GM12872 (cell line): ENCODE measurements around the gene NOTO.

ENCODE experiments used
- TF ChIP-seq, protein P1 (sequence below): IDR thresholded peaks from 3 replicates; pipeline ENCODE4 v1.5.1; 2011; ENCODE audit warnings: low read depth, mild to moderate bottlenecking, low read length, moderate library complexity; ENCODE audit not compliant: insufficient read depth

Gene NOTO

DNA sequence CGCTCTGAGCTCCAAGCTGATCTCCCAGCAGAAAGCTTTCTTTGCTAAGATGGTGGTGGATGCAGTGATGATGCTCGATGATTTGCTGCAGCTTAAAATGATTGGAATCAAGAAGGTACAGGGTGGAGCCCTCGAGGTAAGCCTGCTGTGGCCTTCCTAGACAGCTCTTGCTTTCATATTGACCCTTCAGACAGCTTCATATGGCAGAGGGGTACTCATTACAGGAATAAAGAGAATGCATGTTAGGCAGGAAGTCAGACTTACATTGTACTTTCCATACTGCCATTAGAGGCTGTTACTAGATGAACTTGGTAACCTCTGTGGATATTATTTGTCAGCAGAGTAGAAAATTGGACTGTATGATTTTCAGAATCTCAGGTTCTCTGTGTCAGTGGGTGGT lies 42.2 kb downstream of the NOTO start:
- TF ChIP-seq, protein P1, sequence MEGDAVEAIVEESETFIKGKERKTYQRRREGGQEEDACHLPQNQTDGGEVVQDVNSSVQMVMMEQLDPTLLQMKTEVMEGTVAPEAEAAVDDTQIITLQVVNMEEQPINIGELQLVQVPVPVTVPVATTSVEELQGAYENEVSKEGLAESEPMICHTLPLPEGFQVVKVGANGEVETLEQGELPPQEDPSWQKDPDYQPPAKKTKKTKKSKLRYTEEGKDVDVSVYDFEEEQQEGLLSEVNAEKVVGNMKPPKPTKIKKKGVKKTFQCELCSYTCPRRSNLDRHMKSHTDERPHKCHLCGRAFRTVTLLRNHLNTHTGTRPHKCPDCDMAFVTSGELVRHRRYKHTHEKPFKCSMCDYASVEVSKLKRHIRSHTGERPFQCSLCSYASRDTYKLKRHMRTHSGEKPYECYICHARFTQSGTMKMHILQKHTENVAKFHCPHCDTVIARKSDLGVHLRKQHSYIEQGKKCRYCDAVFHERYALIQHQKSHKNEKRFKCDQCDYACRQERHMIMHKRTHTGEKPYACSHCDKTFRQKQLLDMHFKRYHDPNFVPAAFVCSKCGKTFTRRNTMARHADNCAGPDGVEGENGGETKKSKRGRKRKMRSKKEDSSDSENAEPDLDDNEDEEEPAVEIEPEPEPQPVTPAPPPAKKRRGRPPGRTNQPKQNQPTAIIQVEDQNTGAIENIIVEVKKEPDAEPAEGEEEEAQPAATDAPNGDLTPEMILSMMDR = no peak

DNA sequence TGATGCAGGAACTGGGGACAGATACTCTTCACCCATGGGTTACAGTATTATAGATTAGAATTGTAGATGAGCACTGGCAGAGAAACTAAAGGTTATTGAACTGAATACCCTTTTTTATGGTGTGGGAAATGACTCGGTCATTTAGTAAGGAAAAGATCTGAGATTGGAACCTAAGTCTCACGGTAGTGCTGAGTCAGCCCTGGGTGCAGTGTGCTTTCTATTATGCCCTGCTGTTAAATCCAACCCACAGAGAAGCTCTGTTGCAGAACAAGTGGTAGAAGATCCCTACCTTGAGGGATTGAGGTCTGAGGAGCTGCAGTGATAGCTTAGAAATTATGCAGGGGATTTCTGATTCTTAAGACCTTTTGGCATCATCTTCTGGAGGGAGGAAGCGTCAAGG lies 44.5 kb downstream of the NOTO start:
- TF ChIP-seq, protein P1 = no peak

DNA sequence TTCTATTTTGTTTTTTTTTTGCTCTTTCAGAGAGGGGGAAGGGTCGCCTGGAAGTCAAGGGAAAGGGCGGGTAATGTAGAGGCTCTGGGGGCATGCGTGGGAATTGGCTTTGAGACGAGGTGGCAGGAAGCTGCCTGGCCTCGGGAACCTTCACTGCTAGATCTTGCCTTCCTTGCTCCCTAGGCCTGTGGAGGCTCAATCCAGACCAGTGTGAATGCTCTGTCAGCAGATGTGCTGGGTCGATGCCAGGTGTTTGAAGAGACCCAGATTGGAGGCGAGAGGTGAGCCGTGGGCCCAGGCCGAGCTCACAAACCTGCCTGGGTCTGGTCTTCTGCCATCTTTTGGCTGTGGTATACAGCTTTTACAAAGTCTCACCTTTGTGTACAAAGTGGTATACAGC lies 47.3 kb downstream of the NOTO start:
- TF ChIP-seq, protein P1 = no peak

DNA sequence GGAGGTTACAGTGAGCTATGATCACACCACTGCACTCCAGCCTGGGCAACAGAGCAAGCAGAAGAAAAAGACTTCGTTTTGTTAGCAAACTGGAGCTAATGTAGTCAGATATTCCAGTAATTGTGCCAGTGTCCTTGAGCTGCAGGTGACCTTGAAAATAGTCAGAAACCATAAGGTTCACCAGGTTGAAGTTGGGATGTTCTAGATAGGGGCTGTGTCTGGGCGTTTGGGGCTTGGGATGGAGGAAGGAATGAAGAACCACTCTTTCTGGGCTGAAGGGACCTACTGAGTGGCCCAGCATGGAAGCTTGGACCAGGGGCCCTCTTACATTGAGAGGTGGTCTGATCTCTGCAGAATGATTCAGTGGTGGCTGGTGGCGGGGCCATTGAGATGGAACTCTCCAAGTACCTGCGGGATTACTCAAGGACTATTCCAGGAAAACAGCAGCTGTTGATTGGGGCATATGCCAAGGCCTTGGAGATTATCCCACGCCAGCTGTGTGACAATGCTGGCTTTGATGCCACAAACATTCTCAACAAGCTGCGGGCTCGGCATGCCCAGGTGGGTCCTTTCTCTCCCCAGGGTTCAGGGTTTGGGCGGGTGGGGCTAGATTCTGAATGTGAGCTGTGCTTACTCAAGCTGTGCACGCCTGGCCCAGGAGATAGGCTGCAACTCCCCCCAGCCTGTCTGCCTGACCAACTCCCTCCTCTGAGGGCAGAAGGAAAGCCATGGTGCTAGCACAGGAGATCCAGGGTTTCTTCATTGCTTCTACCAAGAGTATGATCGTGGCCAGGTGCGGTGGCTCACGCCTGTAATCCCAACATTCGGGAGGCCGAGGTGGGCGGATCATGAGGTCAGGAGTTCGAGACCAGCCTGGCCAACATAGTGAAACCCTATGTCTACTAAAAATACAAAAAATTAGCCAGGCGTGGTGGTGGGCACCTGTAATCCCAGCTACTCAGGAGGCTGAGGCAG lies 48.8 kb downstream of the NOTO start:
- TF ChIP-seq, protein P1 = no peak

DNA sequence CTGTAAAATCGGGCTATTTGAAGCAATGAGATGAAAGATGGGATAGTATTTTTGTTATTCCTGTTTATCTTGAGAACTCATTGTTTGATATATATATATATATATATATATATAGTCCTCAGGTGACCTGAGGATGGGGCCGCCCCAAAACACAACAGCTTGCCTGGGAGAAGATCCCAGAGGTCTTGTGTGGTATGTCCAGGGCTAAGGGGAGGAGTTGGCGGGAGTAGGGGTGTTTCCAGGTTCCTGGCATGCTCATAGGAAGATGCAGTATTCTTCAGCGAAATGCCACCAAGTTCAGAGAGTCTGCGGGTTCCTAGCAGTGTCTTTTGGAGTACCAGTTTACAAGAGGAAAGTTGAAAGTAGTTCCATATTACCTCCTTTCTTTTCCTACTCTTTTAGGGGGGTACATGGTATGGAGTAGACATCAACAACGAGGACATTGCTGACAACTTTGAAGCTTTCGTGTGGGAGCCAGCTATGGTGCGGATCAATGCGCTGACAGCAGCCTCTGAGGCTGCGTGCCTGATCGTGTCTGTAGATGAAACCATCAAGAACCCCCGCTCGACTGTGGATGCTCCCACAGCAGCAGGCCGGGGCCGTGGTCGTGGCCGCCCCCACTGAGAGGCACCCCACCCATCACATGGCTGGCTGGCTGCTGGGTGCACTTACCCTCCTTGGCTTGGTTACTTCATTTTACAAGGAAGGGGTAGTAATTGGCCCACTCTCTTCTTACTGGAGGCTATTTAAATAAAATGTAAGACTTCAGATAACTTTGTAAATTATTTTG lies 50.1 kb downstream of the NOTO start:
- TF ChIP-seq, protein P1 = no peak

DNA sequence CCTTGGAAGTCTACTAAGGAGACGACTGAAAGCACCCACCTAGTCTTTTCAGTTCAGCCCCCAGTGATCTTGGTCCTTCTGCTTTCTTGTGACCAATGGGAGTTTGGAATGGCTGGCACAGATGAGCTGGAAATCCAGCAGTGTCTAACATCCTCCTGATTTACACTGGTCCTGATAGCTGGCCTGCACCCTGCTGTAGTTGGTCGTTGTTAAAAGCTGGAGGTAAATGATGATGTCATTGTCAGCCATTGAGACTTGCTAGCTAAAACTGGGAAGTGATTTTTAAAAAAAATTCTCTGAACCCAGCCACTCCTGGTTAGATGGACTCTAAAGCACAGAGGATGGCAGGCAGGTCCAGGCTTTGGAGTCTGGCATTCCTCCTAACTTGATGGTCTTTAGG lies 51.0 kb downstream of the NOTO start:
- TF ChIP-seq, protein P1 = no peak

DNA sequence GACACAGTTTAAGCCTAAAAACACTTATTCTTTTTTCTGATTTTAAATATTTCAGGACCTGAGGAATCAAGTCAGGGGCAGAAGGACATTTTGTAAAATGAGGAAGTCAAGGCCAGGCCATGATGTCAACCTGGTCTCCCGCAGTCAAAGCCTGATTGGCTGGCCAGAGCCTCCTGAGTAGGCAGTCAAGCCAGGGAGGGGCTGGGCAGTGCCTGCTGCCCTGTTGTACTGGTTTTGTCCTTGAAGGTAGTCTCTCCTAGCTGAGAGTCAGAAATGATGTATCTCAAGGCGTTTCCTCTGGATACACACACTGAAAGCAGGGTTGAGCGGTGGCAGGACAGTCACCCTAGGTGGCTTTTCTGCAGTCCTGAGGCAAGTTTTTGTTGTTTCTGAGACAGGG lies 51.5 kb downstream of the NOTO start:
- TF ChIP-seq, protein P1 = no peak
